ENCODE measurements around the gene CYP2C8. TPM values are rescaled to one million over a fixed set of nuclear protein-coding genes. Genes with fewer than 3 reads are reported as not detected.
"Not testable (repeated sequence)": the region's sequence is repeated elsewhere in the genome, so short reads cannot be mapped to it uniquely, and the experiment has no call there.

CYP2C8 gene
- not detected in 2 replicates for total RNA-seq
- polyA plus RNA-seq (2012) = not detected

DNA sequence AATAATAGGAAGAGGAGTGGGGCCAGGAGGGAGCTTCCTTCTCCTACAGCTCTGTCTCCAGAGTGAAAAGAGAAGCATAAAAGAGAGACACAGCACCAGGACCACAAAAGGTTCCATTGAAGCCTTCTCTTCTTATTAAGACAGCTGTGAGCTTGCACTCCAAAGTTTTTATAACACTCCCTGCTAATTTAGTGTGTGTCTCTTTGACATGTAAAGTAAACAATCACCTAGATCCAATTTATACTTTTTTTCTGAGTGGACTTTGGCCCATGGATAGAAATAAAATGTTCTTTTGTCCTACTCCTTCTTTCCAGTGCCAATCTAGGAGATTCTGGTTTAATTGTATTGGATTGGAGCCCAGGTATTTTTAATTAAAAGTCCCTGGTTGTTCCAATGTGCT, at the start of gene CYP2C8:
Gene CYP2C8, minus strand, starts transcription at position 212 of the 400 bp plus-strand sequence. Its CDS starts 95 bp downstream, at position 117.
- DNase-seq (ENCODE audit: low read depth) = no peak

DNA sequence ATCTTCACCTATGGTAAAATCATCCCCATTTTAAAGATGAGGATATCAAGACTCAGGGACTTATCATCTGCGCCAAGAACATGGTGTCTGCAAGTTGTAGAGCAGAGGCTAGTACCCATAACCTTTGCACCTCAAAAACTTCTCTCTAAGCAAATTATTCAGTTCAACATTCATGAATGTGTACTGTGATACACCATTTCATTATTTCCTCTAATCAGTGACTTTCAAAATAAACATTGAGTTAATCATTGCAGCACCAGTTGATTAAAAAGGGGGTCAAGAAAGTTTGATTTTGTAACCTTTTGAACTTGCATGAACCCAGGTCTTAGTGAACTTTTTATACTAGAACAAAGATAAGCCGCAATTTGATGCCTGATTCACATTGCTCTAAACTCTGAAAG, 47.6 kb upstream of the CYP2C8 start:
- no peak for DNase-seq (ENCODE audit: low read depth)

DNA sequence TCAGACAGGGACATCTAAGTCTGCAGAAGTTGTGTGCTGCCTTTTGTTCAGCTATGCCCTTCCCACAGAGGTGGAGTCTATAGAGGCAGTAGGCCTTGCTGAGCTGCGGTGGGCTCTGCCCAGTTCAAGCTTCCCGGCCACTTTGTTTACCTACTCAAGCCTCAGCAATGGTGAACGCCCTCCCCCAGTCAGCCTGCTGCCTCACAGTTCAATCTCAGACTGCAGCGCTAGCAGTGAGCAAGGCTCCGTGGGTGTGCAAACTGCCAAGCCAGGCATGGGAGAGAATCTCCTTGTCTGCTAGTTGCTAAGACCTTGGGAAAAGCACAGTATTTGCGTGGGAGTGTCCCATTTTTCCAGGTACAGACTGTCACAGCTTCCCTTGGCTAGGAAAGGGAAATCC, 41.5 kb upstream of the CYP2C8 start:
- DNase-seq (ENCODE audit: low read depth) = not testable (repeated sequence)

DNA sequence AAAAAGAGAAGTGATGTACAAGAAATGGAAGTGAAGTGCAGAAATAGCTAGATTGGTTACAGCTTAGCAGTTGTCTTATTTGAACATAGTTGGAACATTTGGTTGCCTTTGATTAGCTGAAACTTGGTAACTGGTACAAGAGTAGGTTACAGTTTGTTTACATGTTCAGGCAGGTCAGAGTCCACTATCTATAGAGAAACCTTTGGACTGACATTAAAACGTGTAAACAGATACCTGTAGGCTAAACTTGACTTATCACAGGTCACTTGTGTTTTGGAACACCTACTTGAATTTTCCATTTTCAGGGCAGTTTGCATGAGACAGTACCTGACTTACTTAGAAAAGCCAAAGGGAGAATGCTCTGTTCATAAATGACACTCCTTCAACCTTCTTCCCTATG, 28.5 kb upstream of the CYP2C8 start:
- no peak for DNase-seq (ENCODE audit: low read depth)

DNA sequence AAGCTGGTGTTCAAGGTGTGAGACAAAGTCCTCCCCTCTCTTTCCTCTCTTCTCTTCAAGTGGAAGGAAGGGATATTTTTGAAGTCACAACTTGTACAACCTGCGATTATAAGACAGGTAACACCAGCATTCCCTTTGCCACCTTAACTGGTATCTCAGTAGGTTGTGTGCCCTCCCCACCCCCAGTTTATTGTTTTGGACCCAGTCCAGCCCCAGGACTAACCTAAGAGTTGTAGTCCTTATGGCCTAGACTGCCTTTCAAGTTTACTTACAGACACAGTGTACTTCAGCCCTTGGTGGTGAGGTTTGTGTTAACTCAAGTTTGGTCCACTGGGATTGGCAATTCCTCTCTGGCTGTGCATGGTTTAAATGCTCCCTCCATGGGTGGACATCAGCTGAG, 26.8 kb upstream of the CYP2C8 start:
- no peak for DNase-seq (ENCODE audit: low read depth)

DNA sequence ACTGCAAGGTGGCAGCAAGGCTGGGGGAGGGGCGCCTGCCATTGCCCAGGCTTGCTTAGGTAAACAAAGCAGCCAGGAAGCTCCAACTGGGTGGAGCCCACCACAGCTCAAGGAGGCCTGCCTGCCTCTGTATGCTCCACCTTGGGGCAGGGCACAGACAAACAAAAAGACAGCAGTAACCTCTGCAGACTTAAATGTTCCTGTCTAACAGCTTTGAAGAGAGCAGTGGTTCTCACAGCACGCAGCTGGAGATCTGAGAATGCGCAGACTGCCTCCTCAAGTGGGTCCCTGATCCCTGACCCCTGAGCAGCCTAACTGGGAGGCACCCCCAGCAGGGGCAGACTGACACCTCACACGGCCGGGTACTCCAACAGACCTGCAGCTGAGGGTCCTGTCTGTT, 10.3 kb upstream of the CYP2C8 start:
- not testable (repeated sequence) for DNase-seq (ENCODE audit: low read depth)

DNA sequence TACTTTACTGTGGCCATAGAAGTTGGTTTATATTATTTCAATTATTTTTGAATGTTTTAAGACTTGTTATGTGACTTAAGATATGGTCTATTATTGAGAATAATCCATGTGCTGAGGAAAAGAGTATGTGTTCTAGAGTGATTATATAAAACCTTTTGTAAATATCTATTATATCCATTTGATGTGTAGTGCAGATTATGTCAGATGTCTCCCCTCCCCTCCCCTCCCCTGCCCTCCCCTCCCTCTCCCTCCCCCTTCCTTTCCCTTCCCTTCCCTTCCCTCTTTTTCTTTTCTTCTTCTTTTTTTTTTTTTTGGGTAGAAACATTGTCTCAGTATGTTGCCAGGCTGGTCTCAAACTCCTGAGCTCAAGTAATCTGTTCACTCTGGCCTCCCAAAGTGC, 8.3 kb upstream of the CYP2C8 start:
- DNase-seq (ENCODE audit: low read depth) = no peak

DNA sequence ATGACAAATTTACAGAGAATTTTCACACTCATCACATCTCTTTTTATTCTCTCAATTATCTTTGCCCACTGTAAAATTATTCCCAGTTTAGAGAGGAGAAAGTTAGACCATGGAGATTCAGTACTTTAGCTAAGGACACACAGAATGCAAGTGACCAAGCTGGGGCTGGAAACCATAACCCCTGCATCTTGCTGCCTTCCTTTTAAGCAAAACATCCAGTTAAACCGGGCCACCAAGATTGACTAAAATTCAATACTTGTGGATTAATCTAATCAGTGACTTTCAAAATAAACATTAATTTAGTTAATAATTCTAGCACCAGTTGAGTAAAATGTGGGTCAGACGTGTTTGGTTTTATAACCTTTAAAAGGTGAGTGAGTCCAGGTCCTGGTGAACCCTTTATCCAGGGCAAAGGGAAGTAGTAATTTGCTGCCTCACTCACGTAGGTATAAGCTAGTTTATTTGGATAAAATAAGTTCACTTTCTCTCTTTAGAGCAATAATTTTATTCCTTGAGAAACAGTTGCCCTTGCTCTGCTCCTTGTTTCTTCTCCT, 1.9 kb upstream of the CYP2C8 start:
- no peak for DNase-seq (ENCODE audit: low read depth)

DNA sequence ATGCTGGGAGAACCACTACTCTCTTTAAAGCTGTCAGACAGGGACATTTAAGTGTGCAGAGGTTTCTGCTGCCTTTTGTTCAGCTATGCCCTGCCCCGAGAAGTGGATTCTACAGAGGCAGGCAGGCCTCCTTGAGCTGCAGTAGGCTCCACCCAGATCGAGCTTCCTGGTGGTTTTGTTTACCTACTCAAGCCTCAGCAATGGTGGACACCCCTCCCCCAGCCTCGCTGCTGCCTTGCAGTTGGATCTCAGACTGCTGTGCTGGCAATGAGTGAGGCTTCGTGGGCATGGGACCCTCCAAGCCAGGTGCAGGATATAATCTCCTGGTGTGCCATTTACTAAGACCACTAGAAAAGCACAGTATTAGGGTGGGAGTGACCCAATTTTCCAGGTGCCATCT, 5.2 kb downstream of the CYP2C8 start:
- not testable (repeated sequence) for DNase-seq (ENCODE audit: low read depth)

DNA sequence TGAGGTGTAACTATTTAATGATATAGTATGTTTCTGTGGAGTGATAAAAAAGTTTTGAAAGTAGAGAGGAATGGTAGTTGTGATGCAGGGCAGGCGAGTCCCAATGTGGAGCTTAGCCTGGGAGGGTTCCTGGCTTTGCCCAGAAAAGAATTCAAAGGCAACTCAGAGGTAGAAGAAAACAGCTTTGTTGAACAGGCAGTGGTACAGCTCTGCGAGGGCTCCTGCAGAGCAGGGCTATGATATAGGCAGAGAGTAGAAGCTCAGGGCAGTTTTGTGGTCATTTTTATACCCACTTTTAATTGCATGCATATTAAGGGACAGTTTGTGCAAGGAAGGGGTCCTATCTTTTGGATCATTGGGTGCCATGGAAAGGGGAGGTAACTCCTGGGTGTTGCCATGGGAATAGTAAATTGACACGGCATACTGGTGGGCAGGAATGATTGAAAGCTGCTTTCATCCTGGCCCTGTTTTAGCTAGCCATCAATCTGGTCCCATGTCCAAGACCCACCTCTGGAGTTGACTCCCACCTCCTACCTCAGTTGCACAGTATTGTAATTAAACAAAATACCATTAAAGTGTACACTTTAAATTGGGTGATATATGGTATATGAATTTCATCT, 12.4 kb downstream of the CYP2C8 start:
- DNase-seq (ENCODE audit: low read depth) = no peak

DNA sequence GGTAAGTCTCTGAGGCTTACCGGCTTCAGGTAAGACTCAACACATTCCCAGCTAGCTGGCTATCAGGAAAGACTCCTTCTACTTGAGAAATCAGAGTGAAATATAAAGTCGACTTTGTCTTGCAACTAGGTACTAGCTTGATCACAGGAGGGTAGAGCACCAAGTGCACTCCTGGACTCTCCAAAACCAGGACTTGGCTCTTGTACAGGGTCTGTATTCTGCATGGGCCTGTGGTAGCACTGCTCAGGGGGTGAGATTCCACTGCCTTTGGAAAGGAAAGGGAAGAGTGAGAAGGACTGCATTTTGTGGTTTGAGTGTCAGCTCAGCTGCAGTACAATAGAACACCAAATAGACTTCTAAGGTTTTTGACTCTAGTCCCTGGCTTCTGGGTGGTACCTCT, 19.4 kb downstream of the CYP2C8 start:
- no peak for DNase-seq (ENCODE audit: low read depth)

DNA sequence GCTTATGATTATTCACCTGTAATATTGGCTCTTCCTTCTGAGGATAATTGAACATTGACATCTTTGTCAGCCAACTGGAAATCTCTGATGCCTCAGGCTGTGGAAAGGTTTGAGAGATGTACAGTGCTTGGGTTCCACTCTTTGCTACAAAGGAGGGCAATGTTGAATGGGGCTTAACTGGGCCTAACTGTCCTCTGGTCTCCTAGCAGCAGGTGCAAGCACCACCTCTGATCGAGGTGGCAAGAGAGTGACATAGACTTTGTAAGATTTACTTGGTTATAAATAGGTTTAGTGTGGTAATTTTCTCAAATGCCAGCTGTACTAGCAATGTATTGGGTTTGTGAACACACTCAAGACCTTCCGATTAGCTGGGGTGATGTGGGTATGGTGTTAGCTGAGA, 21.1 kb downstream of the CYP2C8 start:
- no peak for DNase-seq (ENCODE audit: low read depth)

DNA sequence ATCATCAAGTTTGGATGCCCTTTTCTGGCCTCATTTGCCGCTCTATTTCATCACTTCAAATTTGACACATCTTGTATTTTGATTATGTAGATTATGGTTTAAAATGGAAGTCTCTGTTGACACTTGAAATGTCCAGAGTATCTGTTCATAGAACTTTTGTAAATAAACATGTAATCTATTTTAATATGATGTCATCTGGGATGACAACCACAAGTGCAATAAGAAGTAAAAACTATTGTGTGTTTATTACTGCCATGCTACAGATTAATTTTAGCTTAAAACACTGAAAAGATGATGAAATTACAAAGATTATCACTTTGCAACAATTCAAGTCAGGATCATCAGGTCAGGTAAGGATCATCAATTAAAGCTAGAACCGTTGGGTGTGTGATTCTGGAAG, 30.0 kb downstream of the CYP2C8 start:
- no peak for DNase-seq (ENCODE audit: low read depth)

DNA sequence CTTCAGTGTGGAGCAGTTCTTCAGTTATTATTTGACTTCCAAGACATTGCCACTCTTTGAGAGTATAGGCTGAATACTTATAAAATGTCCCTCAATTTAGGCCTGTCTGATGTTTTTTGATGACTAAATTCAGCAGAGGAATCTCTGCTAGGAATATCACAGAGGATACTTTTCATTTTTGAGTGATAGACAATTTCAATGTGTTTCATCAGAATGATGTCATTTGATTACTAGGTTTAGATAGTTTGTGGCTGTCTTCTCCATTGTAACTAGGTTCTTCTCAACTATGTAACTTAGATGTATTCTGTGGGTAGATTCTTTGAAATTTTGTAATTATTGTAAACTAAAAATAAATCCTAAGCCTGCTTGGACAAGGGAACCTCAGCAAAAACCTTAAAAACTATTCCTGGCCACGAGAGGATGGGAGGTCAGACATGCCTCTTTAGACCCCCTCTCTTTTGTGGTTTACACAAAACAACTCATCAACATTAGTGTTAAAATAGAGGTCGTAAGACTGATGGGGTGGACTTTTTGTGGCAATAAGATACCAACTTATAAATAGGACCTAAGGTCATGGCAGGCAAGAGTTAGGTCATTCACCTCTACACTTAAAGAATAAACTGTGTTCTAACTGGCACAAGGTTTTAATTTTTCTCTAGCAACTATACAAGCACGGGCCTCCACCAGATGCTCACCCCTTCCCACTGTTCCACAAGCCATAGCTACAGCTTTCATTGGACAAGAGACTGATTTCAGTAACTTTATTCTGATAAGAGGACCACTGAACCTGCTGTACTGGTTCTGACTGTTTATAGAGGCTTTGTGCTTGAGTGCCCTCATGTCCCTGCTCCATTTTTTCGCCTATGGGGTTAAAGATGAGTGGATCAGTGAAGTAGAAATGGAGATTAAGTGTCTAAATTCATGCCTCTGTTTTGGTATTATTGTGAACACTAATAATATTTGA, 33.7 kb downstream of the CYP2C8 start:
- DNase-seq (ENCODE audit: low read depth) = no peak

DNA sequence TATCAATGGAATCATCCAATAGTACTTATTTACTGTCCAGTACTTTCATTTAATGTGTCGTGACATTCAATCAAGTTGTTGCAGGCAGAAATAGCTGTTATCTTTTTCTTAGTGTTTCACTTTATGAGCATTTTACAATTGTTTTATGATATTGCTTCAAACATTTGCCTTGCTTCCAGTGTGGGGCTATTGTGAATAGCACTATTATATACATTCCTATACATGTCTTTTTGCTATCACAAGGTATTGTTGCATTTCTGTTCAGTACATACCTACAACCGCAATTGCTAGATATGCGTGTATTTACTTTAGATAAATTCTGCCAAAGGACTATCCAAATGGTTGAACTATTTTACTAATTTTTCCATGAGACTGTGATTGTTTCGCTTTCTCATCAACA, 34.9 kb downstream of the CYP2C8 start:
- DNase-seq (ENCODE audit: low read depth) = no peak

DNA sequence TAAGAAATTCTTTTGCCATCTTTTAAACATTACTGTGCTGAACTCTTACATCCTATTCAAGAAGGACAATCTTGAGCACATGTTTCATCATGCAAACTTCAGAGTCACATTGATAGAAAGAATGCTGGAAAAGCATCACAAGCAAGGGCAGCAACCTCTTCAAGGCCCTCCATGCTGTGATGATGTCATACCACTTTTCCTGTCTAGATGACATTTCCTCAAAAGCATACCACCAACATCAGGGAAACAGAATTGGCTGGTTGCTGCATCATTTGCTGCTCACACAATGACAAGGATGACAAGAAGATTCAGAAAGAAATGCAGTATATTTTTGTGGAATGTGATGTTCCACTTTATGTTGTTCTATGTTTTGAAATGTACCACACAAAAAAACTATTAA, 37.6 kb downstream of the CYP2C8 start:
- DNase-seq (ENCODE audit: low read depth) = no peak

DNA sequence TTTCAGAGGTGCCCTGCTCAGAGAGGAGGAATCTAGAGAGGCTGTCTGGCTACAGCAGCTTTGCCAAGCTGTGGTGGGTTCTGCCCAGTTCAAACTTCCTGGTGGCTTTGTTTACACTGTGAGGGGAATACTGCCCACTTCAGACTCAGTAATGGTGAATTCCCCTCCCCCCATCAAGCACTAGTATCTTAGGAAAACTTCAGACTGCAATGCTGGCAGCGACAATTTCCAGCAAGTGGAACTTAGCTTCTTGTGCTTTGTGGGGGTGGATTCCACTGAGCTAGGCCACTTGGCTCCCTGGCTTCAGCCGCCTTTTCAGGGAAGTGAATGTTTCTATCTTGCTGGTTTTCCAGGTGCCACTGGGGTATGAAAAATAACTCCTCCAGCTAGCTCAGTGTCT, 42.8 kb downstream of the CYP2C8 start:
- DNase-seq (ENCODE audit: low read depth) = no peak

DNA sequence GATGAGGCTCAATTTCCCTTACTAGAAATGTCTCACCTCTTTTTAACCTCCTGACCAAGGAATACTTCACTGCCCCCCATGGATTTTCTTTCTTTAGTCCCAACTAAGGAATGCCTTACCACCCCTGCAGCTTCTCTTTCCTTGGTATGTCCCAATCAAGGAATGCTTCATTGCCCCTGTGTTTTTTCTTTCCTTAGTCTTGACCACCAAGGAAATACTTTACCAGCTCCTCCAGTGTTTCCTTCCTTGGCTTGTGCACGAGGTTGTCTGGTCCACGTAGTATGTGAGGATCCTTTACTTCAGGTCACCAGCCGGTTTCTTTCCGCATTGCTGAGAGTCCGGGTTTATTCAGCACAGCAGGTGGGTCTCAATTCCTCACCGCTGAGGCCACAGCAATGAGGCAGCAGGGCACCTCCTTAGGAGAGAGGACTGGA, 71.5 kb downstream of the CYP2C8 start:
- no peak for DNase-seq (ENCODE audit: low read depth)

DNA sequence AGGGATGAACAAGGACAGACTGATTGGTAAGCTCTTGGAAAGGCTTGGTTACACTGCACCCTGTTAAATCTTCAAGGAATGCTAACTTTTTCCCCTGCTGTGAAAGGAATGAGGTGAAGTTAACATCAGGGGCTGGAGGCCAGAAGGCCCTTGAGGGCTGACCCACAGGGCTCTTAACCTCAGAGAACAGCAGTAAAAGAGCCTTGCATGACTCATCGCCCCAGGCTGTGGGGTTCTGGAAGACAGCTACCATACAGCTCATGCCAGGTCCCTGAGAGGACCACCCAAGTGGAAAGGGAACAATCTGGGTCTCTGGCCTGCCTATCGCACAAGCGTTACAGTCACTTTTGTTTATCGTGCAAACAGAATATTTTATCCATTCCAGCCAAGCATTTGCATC, 76.5 kb downstream of the CYP2C8 start:
- no peak for DNase-seq (ENCODE audit: low read depth)

DNA sequence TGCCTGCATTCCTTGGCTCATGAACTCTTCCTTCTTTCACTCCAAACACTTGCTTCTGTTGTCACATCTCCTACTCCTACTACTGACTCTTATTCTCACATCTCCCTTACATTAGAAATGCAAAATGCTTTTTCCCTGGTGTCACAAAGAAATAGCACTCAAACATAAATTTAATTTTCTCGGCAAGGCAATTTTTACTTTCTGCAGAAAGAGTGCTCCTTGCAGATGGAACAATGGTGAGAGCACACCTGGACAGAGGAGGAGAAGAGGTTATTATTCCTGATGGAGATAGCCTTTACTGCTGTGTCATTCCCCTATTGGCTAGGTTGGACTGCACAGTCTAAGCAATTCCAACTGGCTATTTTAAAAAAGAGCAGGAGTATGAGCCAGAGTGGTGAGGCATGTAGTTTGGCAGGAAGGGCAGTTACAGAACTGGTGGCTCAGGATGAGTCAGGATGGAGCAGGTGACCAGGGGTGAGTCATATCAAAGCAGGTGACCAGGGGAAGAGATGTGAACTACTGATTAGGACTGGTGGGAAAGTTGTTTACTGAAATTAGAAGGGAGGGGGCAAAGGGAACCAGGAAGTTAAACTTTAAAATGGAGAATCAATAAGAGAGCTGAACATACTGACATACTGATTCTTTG, 77.9 kb downstream of the CYP2C8 start:
- DNase-seq (ENCODE audit: low read depth) = no peak

DNA sequence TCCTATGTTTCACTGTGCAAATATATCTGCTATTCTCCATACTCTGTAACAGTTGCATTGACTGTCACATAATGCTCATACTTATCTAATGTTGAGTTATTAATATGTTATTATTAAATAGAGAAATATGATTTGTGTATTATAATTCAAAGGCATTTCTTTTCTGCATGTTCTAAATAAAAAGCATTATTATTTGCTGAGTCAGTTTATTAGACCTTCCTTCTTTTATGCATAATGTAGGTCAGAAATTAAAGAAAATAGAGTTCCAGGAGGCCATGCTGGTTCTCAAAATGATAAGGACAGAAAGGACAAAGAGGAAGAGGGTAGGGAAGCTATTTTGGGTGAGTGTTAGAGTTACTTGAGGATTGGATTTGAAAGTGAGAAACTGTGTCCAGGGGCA, 80.1 kb downstream of the CYP2C8 start:
- no peak for DNase-seq (ENCODE audit: low read depth)
